AG10803 (cell line): ENCODE data around the gene NR4A2.

ENCODE experiments used
- DNase-seq: peaks from one replicate; pipeline ENCODE4 v3.0.0; 2010; ENCODE audit warnings: low read depth
- H3K4me3 ChIP-seq: 2 replicates; pipeline ENCODE4 v1.5.1; 2011; ENCODE audit warnings: mild to moderate bottlenecking, low read length, control low read depth
- CTCF ChIP-seq: conservative IDR thresholded peaks from 2 replicates; pipeline ENCODE4 v1.5.1; 2011; ENCODE audit warnings: mild to moderate bottlenecking, low read length, control low read depth, inconsistent platforms

NR4A2 gene

GRCh38 chr2:156326526-156327095 is 5.9 kb downstream of the NR4A2 start:
- no peak for TF ChIP-seq CTCF
- no peak for DNase-seq
- H3K4me3 ChIP-seq: no peak overlapping the region

GRCh38 chr2:156325688-156326525 is 6.6 kb downstream of the NR4A2 start:
- no peak for DNase-seq
- H3K4me3 ChIP-seq: no peak overlapping the region
- TF ChIP-seq CTCF: no peak

GRCh38 chr2:156323754-156324153 is 8.8 kb downstream of the NR4A2 start:
- DNase-seq: no peak
- no peak for TF ChIP-seq CTCF
- no peak overlapping the region for H3K4me3 ChIP-seq

GRCh38 chr2:156322686-156323231 is 9.8 kb downstream of the NR4A2 start:
- H3K4me3 ChIP-seq: peak overlapping the region; percentile 18; the same call in 1 of the 2 replicates
- no peak for DNase-seq
- TF ChIP-seq CTCF: no peak

GRCh38 chr2:156322051-156322685 is 10.4 kb downstream of the NR4A2 start:
- H3K4me3 ChIP-seq: no peak overlapping the region

GRCh38 chr2:156321243-156321904 is 11.1 kb downstream of the NR4A2 start:
- no peak for TF ChIP-seq CTCF
- DNase-seq: no peak

More at GRCh38 chr2:156322051-156322685, 10.4 kb downstream of the NR4A2 start:
- no peak for TF ChIP-seq CTCF
- no peak for DNase-seq

More at GRCh38 chr2:156321243-156321904, 11.1 kb downstream of the NR4A2 start:
- H3K4me3 ChIP-seq: peak overlapping the region; percentile 59
